CD4-positive, alpha-beta memory T cell (primary cell): ENCODE data around the gene DOK1. TPM values are rescaled to one million over a fixed set of nuclear protein-coding genes. Genes with fewer than 3 reads are reported as not detected.

Source experiments
- CTCF ChIA-PET: fragments of 350-600 bp; sonication (Branson Sonifier 250); formaldehyde crosslinking; loops from one replicate; lab custom pipeline; 2021; ENCODE audit warnings: inconsistent platforms; ENCODE audit not compliant: partially characterized antibody; lab: Charles Lee
- POLR2A ChIA-PET: fragments of 350-600 bp; sonication (Branson Sonifier 250); formaldehyde crosslinking; loops from one replicate; lab custom pipeline; 2021; ENCODE audit not compliant: partially characterized antibody; lab: Charles Lee
- DNase-seq, 5 donors: peaks; one replicate each; pipeline versions ENCODE4 v3.0.0 to v3.0.0-alpha.2; 2020 to 2022; ENCODE audit warnings: mixed read lengths in 1 of 5
- H3K27ac ChIP-seq: one replicate; pipeline ENCODE4 v1.7.0; 2013; ENCODE audit warnings: low read depth, low read length
- H3K27me3 ChIP-seq: 2 replicates; pipeline ENCODE4 v1.7.0; 2013; ENCODE audit warnings: mild to moderate bottlenecking, low read length, moderate library complexity; ENCODE audit not compliant: insufficient read depth
- H3K36me3 ChIP-seq: 2 replicates; pipeline ENCODE4 v1.7.0; 2013; ENCODE audit warnings: mild to moderate bottlenecking, low read length, moderate library complexity; ENCODE audit not compliant: insufficient read depth
- H3K4me1 ChIP-seq: 2 replicates; pipeline ENCODE4 v1.7.0; 2013; ENCODE audit warnings: mild to moderate bottlenecking, low read length, moderate library complexity; ENCODE audit not compliant: insufficient read depth
- H3K4me3 ChIP-seq, 2 donors: one replicate each; pipeline ENCODE4 v1.7.0; 2013; ENCODE audit warnings: low read length in 2 of 2, mild to moderate bottlenecking in 1 of 2
- H3K9me3 ChIP-seq, 2 donors: one replicate each; pipeline ENCODE4 v1.7.0; 2013; ENCODE audit warnings: low read length in 2 of 2, control low read depth in 1 of 2; ENCODE audit not compliant: control insufficient read depth in 1 of 2
- H3K27ac Mint-ChIP-seq, 7 donors: one replicate each; pipeline ENCODE4 v1.8.0; 2020 to 2021; ENCODE audit warnings: mixed read lengths in 7 of 7, mild to moderate bottlenecking in 6 of 7, inconsistent platforms in 3 of 7, moderate library complexity in 3 of 7
- H3K27me3 Mint-ChIP-seq, 2 donors: one replicate each; pipeline ENCODE4 v1.8.0; 2020 to 2021; ENCODE audit warnings: mixed read lengths in 2 of 2
- H3K36me3 Mint-ChIP-seq, 2 donors: one replicate each; pipeline ENCODE4 v1.8.0; 2020 to 2021; ENCODE audit warnings: mixed read lengths in 2 of 2, inconsistent platforms in 1 of 2, mild to moderate bottlenecking in 1 of 2
- H3K4me1 Mint-ChIP-seq, 4 donors: one replicate each; pipeline ENCODE4 v1.8.0; 2020 to 2021; ENCODE audit warnings: mixed read lengths in 4 of 4, mild to moderate bottlenecking in 1 of 4
- H3K4me3 Mint-ChIP-seq, 8 donors: one replicate each; pipeline ENCODE4 v1.8.0; 2020 to 2021; ENCODE audit warnings: mixed read lengths in 8 of 8, mild to moderate bottlenecking in 7 of 8, moderate library complexity in 6 of 8, inconsistent platforms in 3 of 8
- H3K9me3 Mint-ChIP-seq, 8 donors: one replicate each; pipeline ENCODE4 v1.8.0; 2020 to 2021; ENCODE audit warnings: mixed read lengths in 8 of 8, mild to moderate bottlenecking in 5 of 8, inconsistent platforms in 3 of 8, moderate library complexity in 1 of 8
- intact Hi-C: fragments of 100-400 bp; cut with micrococcal nuclease; formaldehyde crosslinking; loops from one replicate; pipeline ENCODE4 v1.15.1; 2023
- polyA plus RNA-seq, 2 donors: library from polyadenylated mRNA; unstranded; fragments of 300-500 nt; fragmentation: Illumina TruSeq; gene quantifications; one replicate each; pipeline ENCODE4 v1.2.3, GENCODE V29; 2021
- total RNA-seq, 2 experiments: library from RNA; stranded (reverse); gene quantifications; one replicate each; pipeline ENCODE4 v1.2.3, GENCODE V29; 2021

Gene DOK1
- total and polyA plus RNA-seq, 4 experiments from 2014 or later: 14.2 to 35.7 (median 30.8) TPM

- no peaks in the 10 kb centered on the region for H3K36me3 ChIP-seq
- peaks cover 15% of the 10 kb centered on the region for H3K4me1 ChIP-seq
- Mint-ChIP-seq H3K9me3 (peaks cover 0 to 4% (median 0%) of the 10 kb centered on the region in 8 donors), H3K36me3 (no peaks in the 10 kb centered on the region), H3K4me1 (peaks cover 13 to 17% (median 14%) of the 10 kb centered on the region in 4 donors), H3K27me3 (peaks cover 3 to 17% of the 10 kb centered on the region in 2 donors), H3K4me3 (no peak overlapping the region), H3K27ac (no peak overlapping the region)
- H3K4me3 ChIP-seq: no peak overlapping the region
- ChIA-PET CTCF (interaction anchor here (0.9 to 4.0 kb wide), 4 partner anchors 8 to 94 kb away, joined by 3 to 26 read pairs (median 5); partner anchors contain the start of genes CCDC142 and TTC31), POLR2A (no interaction called here)
- no peaks in the 10 kb centered on the region for H3K9me3 ChIP-seq
- H3K27ac ChIP-seq: no peak overlapping the region
- DNase-seq: no peak
- no peaks in the 10 kb centered on the region for H3K27me3 ChIP-seq
- intact Hi-C loops: no loop called here
Measured at GRCh38 chr2:74576863-74577229, 22.3 kb downstream of the DOK1 start.

- intact Hi-C loops: no loop called here
- peaks cover 0 to 4% (median 0%) of the 10 kb centered on the region in 8 donors for H3K9me3 Mint-ChIP-seq
Measured at GRCh38 chr2:74577448-74577847, 22.9 kb downstream of the DOK1 start.

GRCh38 chr2:74578408-74578807 is 23.9 kb downstream of the DOK1 start:
- H3K4me1 ChIP-seq: peaks cover 13% of the 10 kb centered on the region
- H3K4me3 Mint-ChIP-seq: no peak overlapping the region
- H3K27ac ChIP-seq: no peak overlapping the region
- H3K27me3 Mint-ChIP-seq: peaks cover 3 to 19% of the 10 kb centered on the region in 2 donors
- DNase-seq: no peak
- peaks cover 0 to 4% (median 0%) of the 10 kb centered on the region in 8 donors for H3K9me3 Mint-ChIP-seq
- intact Hi-C loops: no loop called here
- no peaks in the 10 kb centered on the region for H3K36me3 Mint-ChIP-seq
- ChIA-PET CTCF (interaction anchor here (4.0 kb wide), 1 partner anchor 10 kb away, joined by 26 read pairs; no protein-coding TSS in a partner anchor), POLR2A (interaction anchor here (1.2 kb wide), 1 partner anchor 23 kb away, joined by 3 read pairs; no protein-coding TSS in a partner anchor)
- H3K36me3 ChIP-seq: no peaks in the 10 kb centered on the region
- H3K27ac Mint-ChIP-seq: no peak overlapping the region
- H3K9me3 ChIP-seq: no peaks in the 10 kb centered on the region
- H3K4me3 ChIP-seq: no peak overlapping the region
- H3K4me1 Mint-ChIP-seq: peaks cover 12 to 16% (median 13%) of the 10 kb centered on the region in 4 donors
- no peaks in the 10 kb centered on the region for H3K27me3 ChIP-seq

More at GRCh38 chr2:74577448-74577847, 22.9 kb downstream of the DOK1 start:
- H3K27me3 Mint-ChIP-seq: peaks cover 3 to 17% of the 10 kb centered on the region in 2 donors
- no peak overlapping the region for H3K4me3 ChIP-seq
- H3K27me3 ChIP-seq: no peaks in the 10 kb centered on the region
- no peaks in the 10 kb centered on the region for H3K36me3 Mint-ChIP-seq
- no peak overlapping the region for H3K27ac Mint-ChIP-seq
- POLR2A ChIA-PET: no interaction called here
- no peaks in the 10 kb centered on the region for H3K36me3 ChIP-seq
- CTCF ChIA-PET: interaction anchor here (1.3 to 4.0 kb wide), 3 partner anchors 8 to 95 kb away, joined by 5 to 26 read pairs (median 5); partner anchors contain the start of genes CCDC142 and TTC31
- no peaks in the 10 kb centered on the region for H3K9me3 ChIP-seq
- peaks cover 13 to 17% (median 14%) of the 10 kb centered on the region in 4 donors for H3K4me1 Mint-ChIP-seq
- no peak overlapping the region for H3K27ac ChIP-seq
- H3K4me3 Mint-ChIP-seq: no peak overlapping the region
- peaks cover 15% of the 10 kb centered on the region for H3K4me1 ChIP-seq
- no peak for DNase-seq

GRCh38 chr2:74581463-74581862 is 26.9 kb downstream of the DOK1 start:
- Histone ChIP-seq H3K36me3 (no peaks in the 10 kb centered on the region), H3K27ac (no peak overlapping the region), H3K4me1 (peaks cover 8% of the 10 kb centered on the region), H3K9me3 (no peaks in the 10 kb centered on the region), H3K4me3 (no peak overlapping the region), H3K27me3 (no peaks in the 10 kb centered on the region)
- peaks cover 7 to 10% (median 9%) of the 10 kb centered on the region in 4 donors for H3K4me1 Mint-ChIP-seq
- no peak for DNase-seq
- no peak overlapping the region for H3K4me3 Mint-ChIP-seq
- POLR2A ChIA-PET: no interaction called here
- no peak overlapping the region for H3K27ac Mint-ChIP-seq
- intact Hi-C loops: loop anchor here (10.0 kb wide), 1 partner anchor 187 kb away; no protein-coding TSS in a partner anchor
- H3K36me3 Mint-ChIP-seq: no peaks in the 10 kb centered on the region
- no peaks in the 10 kb centered on the region for H3K9me3 Mint-ChIP-seq
- CTCF ChIA-PET: interaction anchor here (1.4 kb wide), 1 partner anchor 246 kb away, joined by 4 read pairs; no protein-coding TSS in a partner anchor
- peaks cover 3 to 17% of the 10 kb centered on the region in 2 donors for H3K27me3 Mint-ChIP-seq

- Mint-ChIP-seq H3K27ac (no peak overlapping the region), H3K9me3 (no peaks in the 10 kb centered on the region), H3K36me3 (no peaks in the 10 kb centered on the region), H3K4me1 (peaks cover 7 to 10% (median 9%) of the 10 kb centered on the region in 4 donors), H3K27me3 (peaks cover 3 to 15% of the 10 kb centered on the region in 2 donors), H3K4me3 (no peak overlapping the region)
- Histone ChIP-seq H3K4me3 (no peak overlapping the region), H3K36me3 (no peaks in the 10 kb centered on the region), H3K27ac (no peak overlapping the region), H3K4me1 (peaks cover 8% of the 10 kb centered on the region), H3K9me3 (no peaks in the 10 kb centered on the region), H3K27me3 (no peaks in the 10 kb centered on the region)
- no peak for DNase-seq
- intact Hi-C loops: loop anchor here (10.0 kb wide), 1 partner anchor 187 kb away; no protein-coding TSS in a partner anchor
- POLR2A ChIA-PET: no interaction called here
- CTCF ChIA-PET: interaction anchor here (0.9 to 3.9 kb wide), 2 partner anchors 7 to 11 kb away, joined by 4 to 19 read pairs; no protein-coding TSS in a partner anchor
Measured at GRCh38 chr2:74582184-74582583, 27.7 kb downstream of the DOK1 start.

DNA sequence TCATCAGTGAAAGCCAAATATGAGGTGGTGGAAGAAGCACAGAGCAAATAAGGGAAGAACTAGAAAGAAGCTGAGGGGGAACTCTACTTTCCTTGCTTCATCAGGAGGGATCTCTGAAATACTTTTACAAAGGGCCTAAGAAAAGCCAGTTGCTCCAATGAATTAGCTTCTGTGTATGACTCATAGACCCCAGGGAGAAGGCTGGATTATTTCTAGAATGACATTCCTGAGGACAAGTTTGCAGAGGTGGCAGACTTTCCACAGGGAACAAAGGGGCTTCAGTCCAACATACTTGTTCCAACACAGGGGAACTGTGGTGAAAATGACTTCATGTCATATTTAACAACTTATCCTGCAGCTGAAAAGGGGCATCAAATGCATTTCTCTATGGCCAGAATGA is 29.0 kb downstream of the DOK1 start:
- H3K27me3 Mint-ChIP-seq: peaks cover 3 to 11% of the 10 kb centered on the region in 2 donors
- intact Hi-C loops: loop anchor here (10.0 kb wide), 1 partner anchor 189 kb away; no protein-coding TSS in a partner anchor
- peaks cover 7 to 10% (median 9%) of the 10 kb centered on the region in 4 donors for H3K4me1 Mint-ChIP-seq
- H3K9me3 Mint-ChIP-seq: no peaks in the 10 kb centered on the region
- no peaks in the 10 kb centered on the region for H3K27me3 ChIP-seq
- CTCF ChIA-PET: interaction anchor here (1.4 to 8.8 kb wide), 4 partner anchors 9 to 248 kb away, joined by 3 to 141 read pairs (median 12); partner anchors contain the start of genes CCDC142, MRPL53 and TTC31
- no peak for DNase-seq
- H3K27ac ChIP-seq: no peak overlapping the region
- peak overlapping the region in 1 of 7 donors; percentile 15 for H3K27ac Mint-ChIP-seq
- POLR2A ChIA-PET: no interaction called here
- H3K4me3 ChIP-seq: no peak overlapping the region
- H3K4me1 ChIP-seq: peaks cover 8% of the 10 kb centered on the region
- H3K9me3 ChIP-seq: no peaks in the 10 kb centered on the region
- no peaks in the 10 kb centered on the region for H3K36me3 Mint-ChIP-seq
- no peak overlapping the region for H3K4me3 Mint-ChIP-seq
- no peaks in the 10 kb centered on the region for H3K36me3 ChIP-seq

DNA sequence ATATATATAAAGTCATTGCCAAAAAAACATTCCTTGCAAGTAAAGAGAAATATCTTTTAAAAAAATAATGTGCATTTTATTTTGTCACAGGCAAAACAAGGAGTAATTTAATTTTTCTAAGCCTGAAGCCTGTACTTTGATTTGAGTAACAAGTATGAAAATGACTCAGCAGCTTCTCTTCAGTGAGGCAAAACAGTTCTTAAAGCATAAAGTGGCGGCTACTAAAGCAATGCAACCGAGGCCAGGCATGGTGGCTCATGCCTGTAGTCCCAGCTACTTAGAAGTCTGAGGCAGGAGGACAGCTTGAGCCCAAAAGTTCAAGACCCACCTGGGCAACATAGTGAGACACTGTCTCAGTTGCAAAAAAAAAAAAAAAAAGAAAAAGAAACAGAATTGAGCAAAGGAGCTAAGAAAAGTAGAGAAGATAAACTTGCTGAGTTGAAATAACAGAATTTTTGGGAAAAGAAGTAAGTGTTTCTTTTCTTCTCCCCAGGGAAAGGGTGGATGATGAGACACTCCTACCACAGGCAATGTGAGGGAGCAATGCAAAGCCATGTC is 29.6 kb downstream of the DOK1 start:
- intact Hi-C loops: loop anchor here (10.0 kb wide), 1 partner anchor 189 kb away; no protein-coding TSS in a partner anchor
- Histone ChIP-seq H3K36me3 (no peaks in the 10 kb centered on the region), H3K4me1 (peaks cover 8% of the 10 kb centered on the region), H3K27ac (no peak overlapping the region), H3K4me3 (no peak overlapping the region), H3K9me3 (no peaks in the 10 kb centered on the region), H3K27me3 (no peaks in the 10 kb centered on the region)
- POLR2A ChIA-PET: no interaction called here
- Mint-ChIP-seq H3K27me3 (peaks cover 3 to 9% of the 10 kb centered on the region in 2 donors), H3K4me1 (peaks cover 7 to 10% (median 9%) of the 10 kb centered on the region in 4 donors), H3K4me3 (no peak overlapping the region), H3K27ac (peak overlapping the region in 1 of 7 donors; percentile 72), H3K36me3 (no peaks in the 10 kb centered on the region), H3K9me3 (no peaks in the 10 kb centered on the region)
- CTCF ChIA-PET: interaction anchor here (1.4 to 8.8 kb wide), 4 partner anchors 9 to 249 kb away, joined by 3 to 141 read pairs (median 12); partner anchors contain the start of genes CCDC142, MRPL53 and TTC31
- no peak for DNase-seq
